Upper lobe of left lung (tissue), 4 donors: Measurements from ENCODE around the gene PANX2.

Experiments
- POLR2A ChIP-seq, 4 donors: fragments of 450-650 bp; IDR thresholded peaks; one replicate each; pipeline ENCODE4 v1.5.1; 2016 to 2017; ENCODE audit warnings: antibody characterized with exemption in 4 of 4, mild to moderate bottlenecking in 2 of 4
- POLR2AphosphoS5 ChIP-seq, 2 donors: sonication (generic); formaldehyde crosslinking; IDR thresholded peaks; one replicate each; pipeline ENCODE4 v1.5.1; 2017; ENCODE audit warnings: antibody characterized with exemption in 2 of 2
- TF ChIP-seq, protein P1 (sequence below), 6 experiments: fragments of 450-650 bp in 4 of 6; fragments of 200-600 bp in 2 of 6; sonication (generic) in 2 of 6; IDR thresholded peaks; one replicate each; pipeline ENCODE4 v1.5.1; 2016 to 2019; ENCODE audit warnings: antibody characterized with exemption in 6 of 6

DNA sequence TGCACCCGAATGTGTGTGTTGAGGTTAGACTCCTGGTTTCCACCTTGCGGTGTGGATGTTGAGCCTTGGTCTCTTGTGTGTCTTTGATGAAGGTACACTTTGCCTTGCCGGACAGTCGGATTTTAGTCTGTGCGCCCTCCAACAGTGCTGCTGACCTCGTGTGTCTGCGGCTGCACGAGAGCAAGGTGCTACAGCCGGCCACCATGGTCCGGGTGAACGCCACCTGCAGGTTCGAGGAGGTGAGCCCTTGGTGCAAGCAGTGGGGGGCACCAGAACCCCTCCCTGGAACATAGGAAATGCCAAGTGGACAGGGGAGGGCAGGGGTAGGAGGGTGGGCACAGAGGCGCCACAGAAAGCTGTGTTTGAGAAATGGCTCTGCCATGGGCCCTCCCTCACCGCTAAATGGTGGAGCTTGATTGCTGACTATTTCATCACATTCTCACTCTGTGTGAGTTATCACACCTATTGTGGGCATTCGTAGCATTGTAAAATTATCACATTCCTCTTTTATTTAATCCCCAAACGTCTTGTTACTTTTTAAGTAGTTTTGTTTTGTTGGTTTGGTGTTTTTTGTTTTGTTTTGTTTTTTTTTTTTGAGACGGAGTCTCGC, 26.4 kb upstream of the PANX2 start:
- TF ChIP-seq, protein P1, sequence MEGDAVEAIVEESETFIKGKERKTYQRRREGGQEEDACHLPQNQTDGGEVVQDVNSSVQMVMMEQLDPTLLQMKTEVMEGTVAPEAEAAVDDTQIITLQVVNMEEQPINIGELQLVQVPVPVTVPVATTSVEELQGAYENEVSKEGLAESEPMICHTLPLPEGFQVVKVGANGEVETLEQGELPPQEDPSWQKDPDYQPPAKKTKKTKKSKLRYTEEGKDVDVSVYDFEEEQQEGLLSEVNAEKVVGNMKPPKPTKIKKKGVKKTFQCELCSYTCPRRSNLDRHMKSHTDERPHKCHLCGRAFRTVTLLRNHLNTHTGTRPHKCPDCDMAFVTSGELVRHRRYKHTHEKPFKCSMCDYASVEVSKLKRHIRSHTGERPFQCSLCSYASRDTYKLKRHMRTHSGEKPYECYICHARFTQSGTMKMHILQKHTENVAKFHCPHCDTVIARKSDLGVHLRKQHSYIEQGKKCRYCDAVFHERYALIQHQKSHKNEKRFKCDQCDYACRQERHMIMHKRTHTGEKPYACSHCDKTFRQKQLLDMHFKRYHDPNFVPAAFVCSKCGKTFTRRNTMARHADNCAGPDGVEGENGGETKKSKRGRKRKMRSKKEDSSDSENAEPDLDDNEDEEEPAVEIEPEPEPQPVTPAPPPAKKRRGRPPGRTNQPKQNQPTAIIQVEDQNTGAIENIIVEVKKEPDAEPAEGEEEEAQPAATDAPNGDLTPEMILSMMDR (IDR thresholded peaks at IDR 0.05): no peak
- no peak for TF ChIP-seq POLR2A (IDR thresholded peaks at IDR 0.05)
- no peak for TF ChIP-seq POLR2AphosphoS5 (IDR thresholded peaks at IDR 0.05)
